IMR-90 (cell line): ENCODE results near the gene RPL36. TPM values are rescaled to one million over a fixed set of nuclear protein-coding genes. Genes with fewer than 3 reads are reported as not detected.
"Not testable (repeated sequence)": the region's sequence is repeated elsewhere in the genome, so short reads cannot be mapped to it uniquely, and the experiment has no call there.

Experiments
- ATAC-seq: fragments of 200-7000 bp; cut with Tn5 transposase; 2 replicates; pipeline ENCODE4 v1.9.1; 2020; ENCODE audit warnings: low read depth, mild to moderate bottlenecking, moderate library complexity
- BruUV-seq: library from RNA; stranded (reverse); fragments of 400-500 nt; replicated peaks from 2 replicates; lab custom pipeline; 2021; lab: Mats Ljungman, UMichigan
- CTCF ChIA-PET: fragments of 300-600 bp; formaldehyde crosslinking; extraction: SDS; loops from one replicate; lab custom pipeline; 2021; ENCODE audit warnings: antibody characterized with exemption; lab: Yijun Ruan, JAX
- POLR2A ChIA-PET: fragments of 300-600 bp; sonication (Branson Sonifier 250); formaldehyde crosslinking; loops from one replicate; lab custom pipeline; 2022; ENCODE audit warnings: antibody characterized with exemption; ENCODE audit not compliant: unreplicated experiment; lab: Charles Lee
- DNase-seq: peaks from one replicate; pipeline ENCODE4 v3.0.0; 2013
- H2AFZ ChIP-seq: replicated peaks from 2 replicates; pipeline ENCODE3; 2013; ENCODE audit warnings: low read length, mild to moderate bottlenecking; ENCODE audit not compliant: poor library complexity
- H2AK5ac ChIP-seq: 2 replicates; pipeline ENCODE4 v1.6.1; 2013; ENCODE audit warnings: low read depth, low read length, inconsistent platforms
- H2AK9ac ChIP-seq: replicated peaks from 2 replicates; pipeline ENCODE3; 2013; ENCODE audit warnings: mild to moderate bottlenecking, low read depth, low read length, moderate library complexity; ENCODE audit not compliant: poor library complexity
- H2BK120ac ChIP-seq: 2 replicates; pipeline ENCODE4 v1.6.1; 2013; ENCODE audit warnings: low read depth, low read length, inconsistent platforms
- H2BK15ac ChIP-seq: 3 replicates; pipeline ENCODE4 v1.6.1; 2013; ENCODE audit warnings: low read depth, low read length, inconsistent platforms
- H2BK20ac ChIP-seq: 2 replicates; pipeline ENCODE4 v1.6.1; 2013; ENCODE audit warnings: low read depth, mild to moderate bottlenecking, inconsistent platforms, low read length, moderate library complexity
- H2BK5ac ChIP-seq: 2 replicates; pipeline ENCODE4 v1.6.1; 2013; ENCODE audit warnings: mild to moderate bottlenecking, low read depth, low read length, inconsistent platforms; ENCODE audit not compliant: poor library complexity, severe bottlenecking
- H3K14ac ChIP-seq: replicated peaks from 2 replicates; pipeline ENCODE4 v1.6.1; 2013; ENCODE audit warnings: low read depth, low read length, inconsistent platforms
- H3K18ac ChIP-seq: 2 replicates; pipeline ENCODE4 v1.6.1; 2013; ENCODE audit warnings: low read depth, low read length, control low read depth
- H3K23ac ChIP-seq: 2 replicates; pipeline ENCODE4 v1.6.1; 2013; ENCODE audit warnings: low read depth, low read length, inconsistent platforms
- H3K27ac ChIP-seq: 2 replicates; pipeline ENCODE4 v1.5.1; 2013; ENCODE audit warnings: mild to moderate bottlenecking, control low read depth, low read length; ENCODE audit not compliant: insufficient read depth
- H3K27me3 ChIP-seq: 2 replicates; pipeline ENCODE4 v1.6.1; 2013; ENCODE audit warnings: low read length; ENCODE audit not compliant: control insufficient read depth, insufficient read depth
- H3K36me3 ChIP-seq: 2 replicates; pipeline ENCODE4 v1.6.1; 2013; ENCODE audit warnings: low read length, mixed read lengths; ENCODE audit not compliant: control insufficient read depth, insufficient read depth
- H3K4ac ChIP-seq: 2 replicates; pipeline ENCODE4 v1.6.1; 2013; ENCODE audit warnings: low read depth, low read length, inconsistent platforms
- H3K4me1 ChIP-seq: 2 replicates; pipeline ENCODE4 v1.6.1; 2013; ENCODE audit warnings: low read length, mixed read lengths; ENCODE audit not compliant: control insufficient read depth, insufficient read depth
- H3K4me2 ChIP-seq: 2 replicates; pipeline ENCODE4 v1.6.1; 2013; ENCODE audit warnings: low read depth, mild to moderate bottlenecking, control low read depth, low read length, moderate library complexity
- H3K4me3 ChIP-seq: 2 replicates; pipeline ENCODE4 v1.5.1; 2013; ENCODE audit warnings: low read depth, mild to moderate bottlenecking, control low read depth, low read length, moderate library complexity; ENCODE audit not compliant: insufficient read depth
- H3K56ac ChIP-seq: 2 replicates; pipeline ENCODE4 v1.6.1; 2013; ENCODE audit warnings: low read length, inconsistent platforms; ENCODE audit not compliant: insufficient read depth; ENCODE audit errors: extremely low read depth
- H3K79me1 ChIP-seq, 2 experiments: 2 replicates each; pipeline ENCODE4 v1.6.1; 2013; ENCODE audit warnings: low read length in 2 of 2, inconsistent platforms in 1 of 2, low read depth in 1 of 2
- H3K9ac ChIP-seq: 2 replicates; pipeline ENCODE4 v1.6.1; 2013; ENCODE audit warnings: low read depth, low read length, control low read depth
- H3K9me1 ChIP-seq: 2 replicates; pipeline ENCODE4 v1.6.1; 2013; ENCODE audit warnings: low read length, inconsistent platforms; ENCODE audit not compliant: insufficient read depth
- H3K9me3 ChIP-seq: 2 replicates; pipeline ENCODE4 v1.6.1; 2013; ENCODE audit warnings: low read length; ENCODE audit not compliant: control insufficient read depth, insufficient read depth
- H4K20me1 ChIP-seq: 2 replicates; pipeline ENCODE4 v1.6.1; 2013; ENCODE audit warnings: low read length, inconsistent platforms; ENCODE audit not compliant: insufficient read depth
- H4K5ac ChIP-seq: 2 replicates; pipeline ENCODE4 v1.6.1; 2013; ENCODE audit warnings: mild to moderate bottlenecking, low read depth, low read length, control low read depth
- H4K8ac ChIP-seq, 2 experiments: 2 replicates each; pipeline ENCODE4 v1.6.1; 2013; ENCODE audit warnings: low read depth in 2 of 2, low read length in 2 of 2, control low read depth in 1 of 2, inconsistent platforms in 1 of 2
- H4K91ac ChIP-seq: 2 replicates; pipeline ENCODE4 v1.6.1; 2013; ENCODE audit warnings: low read depth, low read length, inconsistent platforms; ENCODE audit not compliant: insufficient read depth
- WGBS, 2 experiments: methylation state at CpG; one replicate each; pipeline versions ENCODE4 v1.1.5 to v1.1.7; 2013; ENCODE audit warnings: missing lambda C conversion rate in 2 of 2; ENCODE audit not compliant: insufficient read length in 1 of 2; ENCODE audit errors: extremely low coverage in 2 of 2; 5-methylcytosine and 5-hydroxymethylcytosine counted together
- dilution Hi-C: fragments of 300-500 bp; cut with HindIII; formaldehyde crosslinking; loops from one replicate; pipeline ENCODE4 v1.14.3; 2018; ENCODE audit warnings: low sequenced_read_pairs; ENCODE audit not compliant: unreplicated experiment
- in situ Hi-C: fragments of 300-500 bp; cut with MboI; formaldehyde crosslinking; loops from 3 replicates; pipeline ENCODE4 v1.14.3; 2019; ENCODE audit warnings: low sequenced_read_pairs, inconsistent platforms, mixed read lengths
- intact Hi-C: fragments of 100-400 bp; cut with micrococcal nuclease; formaldehyde crosslinking; loops from 2 replicates; pipeline ENCODE4 v1.10.0; 2022
- polyA plus RNA-seq, 3 experiments: library from polyadenylated mRNA; depleted of rRNA; stranded (reverse); fragments of >200 nt; gene quantifications; 2 replicates each; pipeline ENCODE4 v1.2.3, GENCODE V29; 2012; ENCODE audit warnings: low replicate concordance in 1 of 3
- total RNA-seq: library from RNA; depleted of rRNA; stranded (reverse); fragments of >200 nt; gene quantifications from 2 replicates; pipeline ENCODE4 v1.2.3, GENCODE V29; 2012

The RPL36 gene
- total and polyA plus RNA-seq, 2 of the 4 experiments (the other 2 are of a cell fraction) = 232 to 757 TPM

DNA sequence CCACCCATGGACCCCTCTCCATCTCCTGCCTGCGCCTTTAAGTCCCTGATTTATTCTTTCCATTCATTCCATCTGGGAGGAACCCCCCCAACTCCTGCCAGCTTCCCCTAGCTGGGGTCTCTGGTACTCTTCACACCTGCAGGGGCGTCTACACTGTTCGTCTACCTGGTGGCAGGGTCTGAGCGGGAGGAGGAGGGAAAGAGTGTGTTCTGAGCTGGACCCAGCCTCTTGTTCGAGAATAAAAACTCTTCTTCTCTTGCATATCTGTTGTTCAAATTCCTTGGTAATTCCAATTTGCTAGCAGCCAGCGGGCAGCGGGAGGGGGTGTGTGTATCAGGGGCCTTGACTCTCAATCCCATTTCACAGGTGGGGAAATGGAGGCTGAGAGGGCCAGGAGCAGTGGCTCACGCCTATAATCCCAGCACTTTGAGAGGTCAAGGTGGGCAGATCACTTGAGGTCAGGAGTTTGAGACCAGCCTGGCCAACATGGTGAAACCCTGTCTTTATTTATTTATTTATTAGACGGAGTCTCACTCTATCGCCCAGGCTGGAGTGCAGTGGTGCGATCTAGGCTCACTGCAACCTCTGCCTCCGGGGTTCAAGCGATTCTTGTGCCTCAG lies 1.7 kb upstream of the RPL36 start:
- H3K4me2 ChIP-seq, H4K91ac ChIP-seq, H2BK15ac ChIP-seq, H2BK5ac ChIP-seq, H3K9ac ChIP-seq, H3K4me3 ChIP-seq, H2AK5ac ChIP-seq, ATAC-seq, H3K27ac ChIP-seq, H2AFZ ChIP-seq, H4K5ac ChIP-seq, DNase-seq, H2BK20ac ChIP-seq, H2BK120ac ChIP-seq, CTCF ChIA-PET, H3K27me3 ChIP-seq, H3K9me1 ChIP-seq, POLR2A ChIA-PET, intact Hi-C loops, dilution Hi-C loops, H3K56ac ChIP-seq, H3K4ac ChIP-seq, H4K8ac ChIP-seq, H3K18ac ChIP-seq, BruUV-seq, H2AK9ac ChIP-seq, H3K23ac ChIP-seq, H3K9me3 ChIP-seq, H3K4me1 ChIP-seq, H3K14ac ChIP-seq, in situ Hi-C loops: not testable (repeated sequence)
- H3K36me3 ChIP-seq = peaks cover 22% of the 10 kb centered on the region
- WGBS, 2 experiments = no CpG with 5 or more reads among the region's 13 CpGs
- peaks cover 0 to 26% of the 10 kb centered on the region in 2 experiments; a peak in 1 of 4 replicates for H3K79me1 ChIP-seq
- peaks cover 33% of the 10 kb centered on the region for H4K20me1 ChIP-seq
